GM10847 (cell line): ENCODE results near the gene FAM163B.

Experiments
- POLR2A ChIP-seq: IDR thresholded peaks from 2 replicates; pipeline ENCODE4 v1.6.1; 2011; ENCODE audit not compliant: insufficient read length; ENCODE audit errors: extremely low read depth

The FAM163B gene

GRCh38 chr9:133534346-133535291, 74.6 kb downstream of the FAM163B start, which contains the start of gene ADAMTSL2:
Gene ADAMTSL2 (plus strand): TSS chr9:133534704. CDS start chr9:133536713, 2,009 bp downstream.
- no peak for TF ChIP-seq POLR2A

GRCh38 chr9:133533857-133534256, 75.3 kb downstream of the FAM163B start:
- TF ChIP-seq POLR2A: no peak

GRCh38 chr9:133532937-133533668, 76.1 kb downstream of the FAM163B start:
- no peak for TF ChIP-seq POLR2A

GRCh38 chr9:133531293-133531692, 77.9 kb downstream of the FAM163B start:
- no peak for TF ChIP-seq POLR2A

- TF ChIP-seq POLR2A: no peak
Observed at GRCh38 chr9:133529874-133530273, 79.3 kb downstream of the FAM163B start.

GRCh38 chr9:133529457-133529856, 79.7 kb downstream of the FAM163B start:
- no peak for TF ChIP-seq POLR2A

- no peak for TF ChIP-seq POLR2A
Observed at GRCh38 chr9:133528876-133529241, 80.3 kb downstream of the FAM163B start.

- no peak for TF ChIP-seq POLR2A
Observed at GRCh38 chr9:133528001-133528875, 81.0 kb downstream of the FAM163B start.

GRCh38 chr9:133527444-133527920, 81.7 kb downstream of the FAM163B start:
- TF ChIP-seq POLR2A: no peak
